ENCODE measurements around the gene DIDO1. TPM values are rescaled to one million over a fixed set of nuclear protein-coding genes. Genes with fewer than 3 reads are reported as not detected.

Gene DIDO1
- polyA plus RNA-seq, 1 experiment = 19.8 TPM

- H3K36me3 ChIP-seq (ENCODE audit: control insufficient read depth, insufficient read depth, low read length) = peaks cover 1% of the 10 kb centered on the region; the same call in 1 of the 2 replicates
- ChIA-PET CTCF (interaction anchor here (1.4 to 3.2 kb wide), 3 partner anchors 10 to 55 kb away, joined by 3 to 18 read pairs (median 4); no protein-coding TSS in a partner anchor), POLR2A (interaction anchor here (0.5 kb wide), 1 partner anchor 274 kb away, joined by 14 read pairs; no protein-coding TSS in a partner anchor)
- TF ChIP-seq, protein P1, sequence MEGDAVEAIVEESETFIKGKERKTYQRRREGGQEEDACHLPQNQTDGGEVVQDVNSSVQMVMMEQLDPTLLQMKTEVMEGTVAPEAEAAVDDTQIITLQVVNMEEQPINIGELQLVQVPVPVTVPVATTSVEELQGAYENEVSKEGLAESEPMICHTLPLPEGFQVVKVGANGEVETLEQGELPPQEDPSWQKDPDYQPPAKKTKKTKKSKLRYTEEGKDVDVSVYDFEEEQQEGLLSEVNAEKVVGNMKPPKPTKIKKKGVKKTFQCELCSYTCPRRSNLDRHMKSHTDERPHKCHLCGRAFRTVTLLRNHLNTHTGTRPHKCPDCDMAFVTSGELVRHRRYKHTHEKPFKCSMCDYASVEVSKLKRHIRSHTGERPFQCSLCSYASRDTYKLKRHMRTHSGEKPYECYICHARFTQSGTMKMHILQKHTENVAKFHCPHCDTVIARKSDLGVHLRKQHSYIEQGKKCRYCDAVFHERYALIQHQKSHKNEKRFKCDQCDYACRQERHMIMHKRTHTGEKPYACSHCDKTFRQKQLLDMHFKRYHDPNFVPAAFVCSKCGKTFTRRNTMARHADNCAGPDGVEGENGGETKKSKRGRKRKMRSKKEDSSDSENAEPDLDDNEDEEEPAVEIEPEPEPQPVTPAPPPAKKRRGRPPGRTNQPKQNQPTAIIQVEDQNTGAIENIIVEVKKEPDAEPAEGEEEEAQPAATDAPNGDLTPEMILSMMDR (IDR thresholded peaks at IDR 0.05; ENCODE audit: insufficient read depth, low read depth, low read length) = no peak
- no peak for DNase-seq (ENCODE audit: low read depth)
- no peak overlapping the region for H3K4me3 ChIP-seq (ENCODE audit: low read depth, low read length)
- H3K27me3 ChIP-seq (ENCODE audit: control insufficient read depth, insufficient read depth, low read length) = no peaks in the 10 kb centered on the region
These were observed 8.2 kb downstream of the DIDO1 start for GRCh38 chr20:62918147-62918546.

- ChIA-PET CTCF (interaction anchor here (1.4 to 3.2 kb wide), 3 partner anchors 10 to 55 kb away, joined by 3 to 18 read pairs (median 4); no protein-coding TSS in a partner anchor), POLR2A (interaction anchor here (0.5 kb wide), 1 partner anchor 275 kb away, joined by 14 read pairs; no protein-coding TSS in a partner anchor)
- TF ChIP-seq, protein P1 (IDR thresholded peaks at IDR 0.05; ENCODE audit: insufficient read depth, low read depth, low read length) = no peak
- no peaks in the 10 kb centered on the region for H3K27me3 ChIP-seq (ENCODE audit: control insufficient read depth, insufficient read depth, low read length)
- DNase-seq (ENCODE audit: low read depth) = no peak
- no peak overlapping the region for H3K4me3 ChIP-seq (ENCODE audit: low read depth, low read length)
- peaks cover 3% of the 10 kb centered on the region; the same call in 1 of the 2 replicates for H3K36me3 ChIP-seq (ENCODE audit: control insufficient read depth, insufficient read depth, low read length)
These were observed 8.6 kb downstream of the DIDO1 start for GRCh38 chr20:62917720-62918119.

GRCh38 chr20:62916703-62917476, 9.4 kb downstream of the DIDO1 start:
- ChIA-PET POLR2A (no interaction called here), CTCF (interaction anchor here (1.0 to 6.3 kb wide), 8 partner anchors 9 to 92 kb away, joined by 3 to 31 read pairs (median 4); no protein-coding TSS in a partner anchor)
- Histone ChIP-seq H3K4me3 (ENCODE audit: low read depth, low read length) (no peak overlapping the region), H3K36me3 (ENCODE audit: control insufficient read depth, insufficient read depth, low read length) (peaks cover 4% of the 10 kb centered on the region), H3K27me3 (ENCODE audit: control insufficient read depth, insufficient read depth, low read length) (no peaks in the 10 kb centered on the region)
- DNase-seq (ENCODE audit: low read depth) = no peak
- TF ChIP-seq, protein P1 (IDR thresholded peaks at IDR 0.05; ENCODE audit: insufficient read depth, low read depth, low read length) = no peak

GRCh38 chr20:62914970-62915457, 11.3 kb downstream of the DIDO1 start:
- TF ChIP-seq, protein P1 (IDR thresholded peaks at IDR 0.05; ENCODE audit: insufficient read depth, low read depth, low read length) = no peak
- no peak for DNase-seq (ENCODE audit: low read depth)
- no peaks in the 10 kb centered on the region for H3K27me3 ChIP-seq (ENCODE audit: control insufficient read depth, insufficient read depth, low read length)
- no peak overlapping the region for H3K4me3 ChIP-seq (ENCODE audit: low read depth, low read length)
- CTCF ChIA-PET = interaction anchor here (1.1 to 6.3 kb wide), 2 partner anchors 14 to 20 kb away, joined by 3 to 31 read pairs; no protein-coding TSS in a partner anchor
- peaks cover 18% of the 10 kb centered on the region for H3K36me3 ChIP-seq (ENCODE audit: control insufficient read depth, insufficient read depth, low read length)
- POLR2A ChIA-PET = no interaction called here

DNA sequence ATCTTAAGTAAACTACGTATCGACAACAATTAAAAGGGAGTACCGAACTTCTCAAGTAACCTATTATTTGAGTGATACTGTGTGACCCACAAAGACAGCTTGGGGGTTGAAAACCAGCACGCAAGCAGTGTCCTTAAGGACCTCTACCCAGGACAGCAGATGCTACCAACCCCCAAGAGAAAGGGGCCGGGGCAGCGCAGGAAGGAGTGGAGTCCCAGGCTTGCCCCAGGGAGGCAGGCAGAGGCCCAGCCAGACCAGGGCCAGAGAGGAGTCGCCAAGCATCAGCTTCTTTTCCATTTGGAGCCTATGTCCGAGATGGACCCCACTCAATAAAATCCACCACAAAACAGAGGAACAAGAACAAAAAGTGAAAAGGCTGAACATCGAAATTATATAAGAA, 11.9 kb downstream of the DIDO1 start:
- DNase-seq (ENCODE audit: low read depth) = no peak
- Histone ChIP-seq H3K27me3 (ENCODE audit: control insufficient read depth, insufficient read depth, low read length) (no peaks in the 10 kb centered on the region), H3K4me3 (ENCODE audit: low read depth, low read length) (no peak overlapping the region), H3K36me3 (ENCODE audit: control insufficient read depth, insufficient read depth, low read length) (peaks cover 18% of the 10 kb centered on the region)
- TF ChIP-seq, protein P1 (IDR thresholded peaks at IDR 0.05; ENCODE audit: insufficient read depth, low read depth, low read length) = no peak
- ChIA-PET POLR2A (no interaction called here), CTCF (interaction anchor here (1.1 to 6.3 kb wide), 2 partner anchors 14 to 21 kb away, joined by 3 to 31 read pairs; no protein-coding TSS in a partner anchor)

Measured in BJ (cell line).